Tibial nerve (tissue), 4 donors: ENCODE data around the gene FBLN1. TPM values are rescaled to one million over a fixed set of nuclear protein-coding genes. Genes with fewer than 3 reads are reported as not detected.

Source experiments
- DNase-seq, 2 donors: peaks; one replicate each; pipeline ENCODE4 v3.0.0-alpha.2; 2019; ENCODE audit warnings: low spot score in 2 of 2
- H3K27ac ChIP-seq, 4 donors: fragments of 200-600 bp; sonication (generic) in 3 of 4; one replicate each; pipeline ENCODE4 v1.5.1; 2017 to 2019; ENCODE audit warnings: mild to moderate bottlenecking in 1 of 4
- H3K27me3 ChIP-seq, 2 donors: fragments of 200-600 bp; sonication (generic) in 1 of 2; one replicate each; pipeline versions ENCODE4 v1.5.1 to v1.6.0; 2017 to 2019
- H3K36me3 ChIP-seq, 3 donors: fragments of 200-600 bp; sonication (generic); one replicate each; pipeline ENCODE4 v1.5.1; 2018 to 2019
- H3K4me1 ChIP-seq, 4 donors: fragments of 200-600 bp; sonication (generic) in 3 of 4; one replicate each; pipeline ENCODE4 v1.5.1; 2017 to 2019
- H3K4me3 ChIP-seq, 4 donors: fragments of 200-600 bp; sonication (generic) in 3 of 4; one replicate each; pipeline ENCODE4 v1.5.1; 2017 to 2019; ENCODE audit warnings: mild to moderate bottlenecking in 1 of 4, moderate library complexity in 1 of 4
- H3K9me3 ChIP-seq, 4 donors: fragments of 200-600 bp; sonication (generic) in 3 of 4; one replicate each; pipeline ENCODE4 v1.5.1; 2017 to 2019
- EP300 ChIP-seq, 2 donors: sonication (generic); formaldehyde crosslinking; IDR thresholded peaks; one replicate each; pipeline ENCODE4 v1.6.1; 2017; ENCODE audit warnings: antibody characterized with exemption in 2 of 2, mild to moderate bottlenecking in 1 of 2
- POLR2A ChIP-seq, 2 donors: fragments of 450-650 bp; IDR thresholded peaks; one replicate each; pipeline ENCODE4 v1.6.1; 2017; ENCODE audit warnings: antibody characterized with exemption in 2 of 2, mild to moderate bottlenecking in 2 of 2, moderate library complexity in 2 of 2
- WGBS, 2 donors: methylation state at CpG; one replicate each; pipeline ENCODE4 v1.1.5; 2018; 5-methylcytosine and 5-hydroxymethylcytosine counted together
- total RNA-seq, 4 donors: library from RNA; depleted of rRNA; stranded (reverse); fragments of >200 nt; gene quantifications; one replicate each; pipeline ENCODE4 v1.1.0, GENCODE V29; 2016
- TF ChIP-seq, protein P1 (sequence below), 5 experiments: fragments of 200-600 bp in 3 of 5; fragments of 450-650 bp in 2 of 5; sonication (generic) in 3 of 5; IDR thresholded peaks; one replicate each; pipeline ENCODE4 v1.5.1; 2016 to 2019; ENCODE audit warnings: antibody characterized with exemption in 5 of 5, mild to moderate bottlenecking in 3 of 5, moderate library complexity in 2 of 5

FBLN1 gene
- total RNA-seq, 4 donors from 2014 or later: 172 to 1,145 (median 351) TPM

DNA sequence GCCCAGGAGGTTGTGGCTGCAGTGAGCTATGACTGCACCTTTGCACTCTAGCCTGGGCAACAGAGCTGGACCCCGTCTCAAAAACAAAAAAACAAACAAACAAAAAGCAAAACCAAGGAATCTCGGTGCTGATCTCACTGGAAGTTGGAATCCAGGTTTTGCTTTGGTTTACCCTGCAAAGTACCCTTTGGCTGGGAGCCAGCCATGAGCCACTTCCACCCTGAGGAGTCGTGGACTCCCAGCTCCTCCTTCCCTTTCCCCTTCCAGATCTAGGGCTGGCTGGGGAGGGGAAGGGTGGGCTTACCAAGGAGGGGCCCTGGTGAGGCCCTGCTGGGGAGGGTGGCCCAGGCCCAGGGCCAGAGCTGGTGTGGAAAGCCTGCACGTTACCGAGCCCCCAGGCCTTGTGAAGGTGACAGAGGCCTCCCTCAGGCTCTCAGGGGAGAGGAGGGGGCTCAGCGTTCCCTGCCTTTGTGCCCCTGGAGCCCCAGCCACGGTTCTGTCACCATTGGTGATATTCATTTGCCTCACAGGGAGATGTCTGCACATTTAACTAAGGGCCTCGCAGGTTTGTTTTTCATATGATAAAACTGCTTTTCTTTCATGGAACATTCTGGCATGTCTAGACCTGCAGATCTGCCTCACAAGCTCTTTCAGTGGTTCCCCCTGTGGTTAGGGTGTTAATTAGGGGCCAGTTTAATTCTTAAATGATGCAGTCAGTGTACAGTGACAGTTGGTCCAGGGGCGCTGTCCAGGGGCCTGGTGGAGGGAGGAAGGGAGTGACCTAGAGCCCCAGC lies 29.0 kb downstream of the FBLN1 start:
- H3K4me3 ChIP-seq: no peak overlapping the region

GRCh38 chr22:45532235-45532631 lies 29.6 kb downstream of the FBLN1 start:
- Histone ChIP-seq H3K27me3 (no peaks in the 10 kb centered on the region), H3K4me3 (no peak overlapping the region), H3K27ac (no peak overlapping the region), H3K4me1 (peaks cover 0 to 9% (median 0%) of the 10 kb centered on the region in 4 donors), H3K9me3 (no peaks in the 10 kb centered on the region), H3K36me3 (peaks cover 0 to 8% (median 0%) of the 10 kb centered on the region in 3 donors)
- TF ChIP-seq EP300 (IDR thresholded peaks at IDR 0.05) (no peak), POLR2A (IDR thresholded peaks at IDR 0.05) (no peak)
- TF ChIP-seq, protein P1, sequence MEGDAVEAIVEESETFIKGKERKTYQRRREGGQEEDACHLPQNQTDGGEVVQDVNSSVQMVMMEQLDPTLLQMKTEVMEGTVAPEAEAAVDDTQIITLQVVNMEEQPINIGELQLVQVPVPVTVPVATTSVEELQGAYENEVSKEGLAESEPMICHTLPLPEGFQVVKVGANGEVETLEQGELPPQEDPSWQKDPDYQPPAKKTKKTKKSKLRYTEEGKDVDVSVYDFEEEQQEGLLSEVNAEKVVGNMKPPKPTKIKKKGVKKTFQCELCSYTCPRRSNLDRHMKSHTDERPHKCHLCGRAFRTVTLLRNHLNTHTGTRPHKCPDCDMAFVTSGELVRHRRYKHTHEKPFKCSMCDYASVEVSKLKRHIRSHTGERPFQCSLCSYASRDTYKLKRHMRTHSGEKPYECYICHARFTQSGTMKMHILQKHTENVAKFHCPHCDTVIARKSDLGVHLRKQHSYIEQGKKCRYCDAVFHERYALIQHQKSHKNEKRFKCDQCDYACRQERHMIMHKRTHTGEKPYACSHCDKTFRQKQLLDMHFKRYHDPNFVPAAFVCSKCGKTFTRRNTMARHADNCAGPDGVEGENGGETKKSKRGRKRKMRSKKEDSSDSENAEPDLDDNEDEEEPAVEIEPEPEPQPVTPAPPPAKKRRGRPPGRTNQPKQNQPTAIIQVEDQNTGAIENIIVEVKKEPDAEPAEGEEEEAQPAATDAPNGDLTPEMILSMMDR (IDR thresholded peaks at IDR 0.05): no peak
- WGBS, 2 donors: 54 to 64% methylated on average over 3 of the region's 3 CpGs
- DNase-seq: no peak

More for the DNA sequence above, 29.0 kb downstream of the FBLN1 start:
- WGBS, 2 donors: 69% methylated on average over 8 to 9 of the region's 9 CpGs
- DNase-seq: no peak
- Histone ChIP-seq H3K36me3 (peaks cover 0 to 8% (median 0%) of the 10 kb centered on the region in 3 donors), H3K27me3 (no peaks in the 10 kb centered on the region), H3K9me3 (no peaks in the 10 kb centered on the region), H3K4me1 (peaks cover 0 to 6% (median 0%) of the 10 kb centered on the region in 4 donors), H3K27ac (no peak overlapping the region)
- TF ChIP-seq, protein P1 (IDR thresholded peaks at IDR 0.05): no peak
- TF ChIP-seq POLR2A (IDR thresholded peaks at IDR 0.05): no peak
- TF ChIP-seq EP300 (IDR thresholded peaks at IDR 0.05): no peak

DNA sequence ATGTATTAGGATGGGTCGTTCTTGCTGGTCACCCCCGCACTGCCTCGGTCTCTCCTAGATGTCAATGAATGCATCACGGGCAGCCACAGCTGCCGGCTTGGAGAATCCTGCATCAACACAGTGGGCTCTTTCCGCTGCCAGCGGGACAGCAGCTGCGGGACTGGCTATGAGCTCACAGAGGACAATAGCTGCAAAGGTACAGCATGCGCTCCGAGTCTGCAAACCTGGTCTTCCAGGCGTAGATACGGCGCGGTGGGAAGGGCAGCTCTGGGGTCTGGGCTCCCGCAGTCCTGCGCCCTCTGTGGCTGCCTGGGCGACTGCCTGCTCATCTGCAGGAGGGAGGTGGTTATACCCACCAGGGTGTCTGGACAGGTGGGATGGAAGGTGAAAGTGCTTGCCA lies 31.0 kb downstream of the FBLN1 start:
- TF ChIP-seq, protein P1 (IDR thresholded peaks at IDR 0.05): no peak
- TF ChIP-seq POLR2A (IDR thresholded peaks at IDR 0.05) (no peak), EP300 (IDR thresholded peaks at IDR 0.05) (no peak)
- no peak overlapping the region for H3K4me3 ChIP-seq

DNA sequence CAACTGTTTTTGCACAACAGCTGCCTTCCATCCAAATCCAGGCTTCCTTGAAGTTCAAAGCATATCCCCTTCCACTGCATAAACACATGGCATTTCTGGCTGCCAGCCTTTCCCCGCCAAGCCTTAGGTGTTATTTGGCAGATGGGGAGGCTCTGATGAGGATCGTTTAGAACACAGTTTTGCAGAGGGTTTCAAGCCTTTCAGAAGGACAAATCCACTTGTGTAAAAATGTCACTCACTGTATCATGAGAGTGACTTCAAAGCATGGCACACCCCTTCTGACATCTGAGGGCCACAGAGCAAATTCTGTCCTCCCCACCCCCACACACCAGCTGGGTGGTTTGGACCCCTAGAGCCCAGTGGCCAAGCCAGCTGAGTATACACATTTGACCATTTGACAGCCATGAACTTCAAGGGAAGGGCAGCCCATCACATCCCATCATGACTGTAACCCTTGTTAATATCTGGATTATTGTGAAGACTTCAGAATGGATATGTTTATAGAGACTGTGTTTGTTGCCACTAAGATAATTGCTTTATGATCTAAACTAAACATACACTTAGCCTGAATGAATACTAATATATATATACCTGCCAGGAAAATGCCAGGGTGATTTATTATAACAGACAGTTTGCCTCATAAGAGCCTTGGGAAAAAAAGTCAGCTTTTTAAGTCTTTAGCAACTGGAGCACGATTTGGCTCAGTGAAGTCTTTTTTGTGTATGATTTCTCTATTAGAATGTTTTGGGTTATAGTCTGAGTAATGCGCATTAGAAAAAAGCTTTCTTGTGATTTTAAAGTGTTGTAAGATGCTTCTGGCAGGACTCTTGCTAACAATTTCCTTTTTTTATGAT lies 31.9 kb downstream of the FBLN1 start:
- Histone ChIP-seq H3K27ac (no peak overlapping the region), H3K4me3 (no peak overlapping the region), H3K27me3 (peaks cover 0 to 4% of the 10 kb centered on the region in 2 donors), H3K36me3 (no peaks in the 10 kb centered on the region), H3K9me3 (no peaks in the 10 kb centered on the region), H3K4me1 (peaks cover 0 to 21% (median 3%) of the 10 kb centered on the region in 4 donors)
- DNase-seq: no peak
- no peak for TF ChIP-seq POLR2A (IDR thresholded peaks at IDR 0.05)
- no peak for TF ChIP-seq EP300 (IDR thresholded peaks at IDR 0.05)
- TF ChIP-seq, protein P1 (IDR thresholded peaks at IDR 0.05): no peak
- WGBS, 2 donors: 60 to 69% methylated on average over 4 of the region's 4 CpGs

More for the DNA sequence above, 31.0 kb downstream of the FBLN1 start:
- H3K4me1 ChIP-seq: peaks cover 0 to 19% (median 3%) of the 10 kb centered on the region in 4 donors
- no peak for DNase-seq
- 89 to 96% methylated on average over 17 of the region's 17 CpGs for WGBS, 2 donors
- no peak overlapping the region for H3K27ac ChIP-seq
- H3K27me3 ChIP-seq: peaks cover 0 to 3% of the 10 kb centered on the region in 2 donors
- no peaks in the 10 kb centered on the region for H3K9me3 ChIP-seq
- H3K36me3 ChIP-seq: peaks cover 0 to 8% (median 0%) of the 10 kb centered on the region in 3 donors
